SK-N-SH (cell line): ENCODE results near the gene HAGHL. TPM values are rescaled to one million over a fixed set of nuclear protein-coding genes. Genes with fewer than 3 reads are reported as not detected.

Experiments
- CTCF ChIA-PET: fragments of 300-600, 350-600 bp; formaldehyde crosslinking; extraction: SDS; loops from one replicate; lab custom pipeline; 2021; lab: Yijun Ruan, JAX
- POLR2A ChIA-PET: fragments of 350-600 bp; sonication (Branson Sonifier 250); formaldehyde crosslinking; extraction: SDS; loops from one replicate; lab custom pipeline; 2020; ENCODE audit warnings: antibody characterized with exemption, inconsistent platforms; lab: Yijun Ruan, JAX
- DNase-seq: peaks from one replicate; pipeline ENCODE4 v3.0.0; 2012
- H2AFZ ChIP-seq: fragments of 200-600 bp; sonication (generic); 2 replicates; pipeline ENCODE4 v1.8.1; 2016; ENCODE audit warnings: antibody characterized with exemption, mild to moderate bottlenecking, low read depth
- H3F3A ChIP-seq: fragments of 200-600 bp; sonication (generic); replicated peaks from 2 replicates; pipeline ENCODE3; 2016; ENCODE audit warnings: antibody characterized with exemption, mild to moderate bottlenecking; ENCODE audit not compliant: insufficient read depth
- H3K27ac ChIP-seq, 2 experiments: fragments of 200-500 bp in 1 of 2; fragments of 200-600 bp in 1 of 2; sonication (Bioruptor generic) in 1 of 2; sonication (generic), shearing (Covaris generic) in 1 of 2; 2 replicates each; pipeline versions ENCODE4 v1.5.1 to v1.6.1; 2014 to 2016; ENCODE audit warnings: low read depth in 2 of 2, inconsistent platforms in 1 of 2, low read length in 1 of 2, mild to moderate bottlenecking in 1 of 2, mixed read lengths in 1 of 2
- H3K27me3 ChIP-seq: fragments of 200-600 bp; sonication (generic), shearing (Covaris generic); 2 replicates; pipeline ENCODE4 v1.6.1; 2016; ENCODE audit warnings: mixed run types; ENCODE audit not compliant: insufficient read depth
- H3K36me3 ChIP-seq, 2 experiments: fragments of 200-500 bp in 1 of 2; fragments of 200-600 bp in 1 of 2; sonication (Bioruptor generic) in 1 of 2; sonication (generic) in 1 of 2; replicated peaks in 1 of 2; 2 replicates each; pipeline versions ENCODE3 to v1.5.1; 2014 to 2016; ENCODE audit warnings: low read length in 1 of 2, mild to moderate bottlenecking in 1 of 2; ENCODE audit not compliant: insufficient read depth in 2 of 2, control insufficient read depth in 1 of 2
- H3K4me1 ChIP-seq, 2 experiments: fragments of 200-500 bp in 1 of 2; fragments of 200-600 bp in 1 of 2; sonication (Bioruptor generic) in 1 of 2; sonication (generic), shearing (Covaris generic) in 1 of 2; 2 replicates each; pipeline versions ENCODE4 v1.5.1 to v1.6.1; 2014 to 2016; ENCODE audit warnings: low read depth in 1 of 2, low read length in 1 of 2, mixed run types in 1 of 2; ENCODE audit not compliant: insufficient read depth in 2 of 2, control insufficient read depth in 1 of 2
- H3K4me2 ChIP-seq: fragments of 200-600 bp; sonication (generic), shearing (Covaris generic); 2 replicates; pipeline ENCODE4 v1.6.1; 2017; ENCODE audit warnings: mixed run types
- H3K4me3 ChIP-seq, 2 experiments: fragments of 200-500 bp in 1 of 2; fragments of 200-600 bp in 1 of 2; sonication (Bioruptor generic) in 1 of 2; sonication (generic), shearing (Covaris generic) in 1 of 2; 2 replicates each; pipeline versions ENCODE4 v1.5.1 to v1.8.1; 2014 to 2016; ENCODE audit warnings: low read depth in 2 of 2, inconsistent platforms in 1 of 2, low read length in 1 of 2, mild to moderate bottlenecking in 1 of 2, mixed read lengths in 1 of 2, moderate library complexity in 1 of 2
- H3K79me2 ChIP-seq: fragments of 200-600 bp; sonication (generic); 2 replicates; pipeline ENCODE4 v1.8.1; 2017; ENCODE audit warnings: mild to moderate bottlenecking; ENCODE audit not compliant: insufficient read depth
- H3K9ac ChIP-seq: fragments of 200-600 bp; sonication (generic); 2 replicates; pipeline ENCODE4 v1.6.1; 2017; ENCODE audit warnings: mixed run types
- H3K9me2 ChIP-seq: fragments of 200-600 bp; sonication (generic); 2 replicates; pipeline ENCODE4 v1.6.1; 2017; ENCODE audit warnings: mixed run types
- H3K9me3 ChIP-seq: fragments of 200-600 bp; sonication (generic); 2 replicates; pipeline ENCODE4 v1.6.1; 2017; ENCODE audit warnings: mixed run types, mild to moderate bottlenecking, moderate library complexity
- H4K20me1 ChIP-seq: fragments of 200-600 bp; sonication (generic); 2 replicates; pipeline ENCODE4 v1.6.1; 2017; ENCODE audit warnings: mild to moderate bottlenecking, mixed run types; ENCODE audit not compliant: insufficient read depth
- FOXJ3 ChIP-seq: sonication (generic); formaldehyde crosslinking; IDR thresholded peaks from 2 replicates; pipeline ENCODE4 v1.5.1; 2020; ENCODE audit warnings: mild to moderate bottlenecking, missing genetic modification reagents
- MAX ChIP-seq: IDR thresholded peaks from 2 replicates; pipeline ENCODE4 v1.4.0; 2012; ENCODE audit warnings: low read depth
- POLR2AphosphoS5 ChIP-seq: IDR thresholded peaks from 2 replicates; pipeline ENCODE4 v1.6.1; 2012; ENCODE audit warnings: low read depth, low read length
- RCOR1 ChIP-seq: fragments of 150-350 bp; IDR thresholded peaks from 2 replicates; pipeline ENCODE4 v1.6.1; 2017; ENCODE audit warnings: antibody characterized with exemption, low read length
- SMC3 ChIP-seq: IDR thresholded peaks from 2 replicates; pipeline ENCODE4 v1.6.1; 2012; ENCODE audit warnings: low read depth, low read length, improper control_type of control experiment
- TAF1 ChIP-seq: IDR thresholded peaks from 2 replicates; pipeline ENCODE4 v1.6.1; 2012; ENCODE audit warnings: low read depth, mild to moderate bottlenecking, low read length, moderate library complexity, borderline replicate concordance
- TEAD4 ChIP-seq: IDR thresholded peaks from 2 replicates; pipeline ENCODE4 v1.4.0; 2012; ENCODE audit warnings: mild to moderate bottlenecking, borderline replicate concordance; ENCODE audit not compliant: insufficient read depth
- USF1 ChIP-seq: IDR thresholded peaks from 2 replicates; pipeline ENCODE4 v1.4.0; 2012; ENCODE audit warnings: low read depth, borderline replicate concordance
- WGBS: methylation state at CpG from one replicate; pipeline ENCODE4 v1.1.6; 2017; ENCODE audit warnings: low lambda C conversion rate; 5-methylcytosine and 5-hydroxymethylcytosine counted together
- polyA plus RNA-seq, 3 experiments: library from polyadenylated mRNA; depleted of rRNA; stranded (reverse); fragments of >200 nt; gene quantifications; 2 replicates each; pipeline ENCODE4 v1.2.3, GENCODE V29; 2012
- TF ChIP-seq, protein P1 (sequence below): IDR thresholded peaks from 2 replicates; pipeline ENCODE4 v1.6.1; 2012; ENCODE audit warnings: mild to moderate bottlenecking, low read depth, low read length, moderate library complexity
- TF ChIP-seq, protein P2 (sequence below): IDR thresholded peaks from 2 replicates; pipeline ENCODE4; 2012

Gene HAGHL
- polyA plus RNA-seq, 1 of the 3 experiments (the other 2 are of a cell fraction) = 65.5 TPM

- H3K27ac ChIP-seq = peak overlapping the region in 1 of 2 experiments; percentile 84; a peak in 2 of 4 replicates
- ChIA-PET POLR2A (interaction anchor here (1.0 to 1.5 kb wide), 2 partner anchors 18 to 23 kb away, joined by 4 to 5 read pairs; no protein-coding TSS in a partner anchor), CTCF (interaction anchor here (1.4 to 20.3 kb wide), 3 partner anchors 13 to 58 kb away, joined by 10 to 358 read pairs (median 11); partner anchors contain the start of genes ANTKMT, CIAO3, FBXL16 and METRN)
- DNase-seq = peak; percentile 64
- H3K4me1 ChIP-seq = peaks cover 0 to 18% of the 10 kb centered on the region in 2 experiments; a peak in 1 of 4 replicates
- H3K36me3 ChIP-seq = peaks cover 0 to 5% of the 10 kb centered on the region in 2 experiments
- no peak overlapping the region for H2AFZ ChIP-seq
- peak overlapping the region; percentile 69 for H3K9ac ChIP-seq
- TF ChIP-seq TAF1 (peak; percentile 30; the same call in 1 of the 2 replicates), MAX (0 out of 2 replicates have a peak, but pooled peaks have one; percentile 13), SMC3 (no peak)
- TF ChIP-seq, protein P1, sequence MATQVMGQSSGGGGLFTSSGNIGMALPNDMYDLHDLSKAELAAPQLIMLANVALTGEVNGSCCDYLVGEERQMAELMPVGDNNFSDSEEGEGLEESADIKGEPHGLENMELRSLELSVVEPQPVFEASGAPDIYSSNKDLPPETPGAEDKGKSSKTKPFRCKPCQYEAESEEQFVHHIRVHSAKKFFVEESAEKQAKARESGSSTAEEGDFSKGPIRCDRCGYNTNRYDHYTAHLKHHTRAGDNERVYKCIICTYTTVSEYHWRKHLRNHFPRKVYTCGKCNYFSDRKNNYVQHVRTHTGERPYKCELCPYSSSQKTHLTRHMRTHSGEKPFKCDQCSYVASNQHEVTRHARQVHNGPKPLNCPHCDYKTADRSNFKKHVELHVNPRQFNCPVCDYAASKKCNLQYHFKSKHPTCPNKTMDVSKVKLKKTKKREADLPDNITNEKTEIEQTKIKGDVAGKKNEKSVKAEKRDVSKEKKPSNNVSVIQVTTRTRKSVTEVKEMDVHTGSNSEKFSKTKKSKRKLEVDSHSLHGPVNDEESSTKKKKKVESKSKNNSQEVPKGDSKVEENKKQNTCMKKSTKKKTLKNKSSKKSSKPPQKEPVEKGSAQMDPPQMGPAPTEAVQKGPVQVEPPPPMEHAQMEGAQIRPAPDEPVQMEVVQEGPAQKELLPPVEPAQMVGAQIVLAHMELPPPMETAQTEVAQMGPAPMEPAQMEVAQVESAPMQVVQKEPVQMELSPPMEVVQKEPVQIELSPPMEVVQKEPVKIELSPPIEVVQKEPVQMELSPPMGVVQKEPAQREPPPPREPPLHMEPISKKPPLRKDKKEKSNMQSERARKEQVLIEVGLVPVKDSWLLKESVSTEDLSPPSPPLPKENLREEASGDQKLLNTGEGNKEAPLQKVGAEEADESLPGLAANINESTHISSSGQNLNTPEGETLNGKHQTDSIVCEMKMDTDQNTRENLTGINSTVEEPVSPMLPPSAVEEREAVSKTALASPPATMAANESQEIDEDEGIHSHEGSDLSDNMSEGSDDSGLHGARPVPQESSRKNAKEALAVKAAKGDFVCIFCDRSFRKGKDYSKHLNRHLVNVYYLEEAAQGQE = no peak
- no peaks in the 10 kb centered on the region for H3K9me3 ChIP-seq
- WGBS = 0% methylated on average over 5 of the region's 61 CpGs
- 0 out of 2 replicates have a peak, but pooled peaks cover 7% of the 10 kb centered on the region for H4K20me1 ChIP-seq
- H3K9me2 ChIP-seq = no peaks in the 10 kb centered on the region
- no peaks in the 10 kb centered on the region for H3K79me2 ChIP-seq
- H3K4me2 ChIP-seq = peak overlapping the region; percentile 99
- H3K27me3 ChIP-seq = no peaks in the 10 kb centered on the region
- H3F3A ChIP-seq = peaks cover 17% of the 10 kb centered on the region
- H3K4me3 ChIP-seq = peak overlapping the region; percentile 78 to 82
These were observed 528 bp downstream of the HAGHL start for GRCh38 chr16:727291-727977.

- Histone ChIP-seq H3K9me2 (no peaks in the 10 kb centered on the region), H3K36me3 (peaks cover 0 to 7% of the 10 kb centered on the region in 2 experiments), H3K4me2 (peak overlapping the region; percentile 99), H3K27me3 (no peaks in the 10 kb centered on the region), H4K20me1 (0 out of 2 replicates have a peak, but pooled peaks cover 2% of the 10 kb centered on the region), H3F3A (peaks cover 17% of the 10 kb centered on the region), H3K4me3 (peak overlapping the region; percentile 29 to 78; a peak in 3 of 4 replicates), H3K9ac (no peak overlapping the region), H3K4me1 (peaks cover 0 to 14% of the 10 kb centered on the region in 2 experiments; a peak in 1 of 4 replicates), H3K9me3 (no peaks in the 10 kb centered on the region), H3K27ac (peak overlapping the region in 1 of 2 experiments; percentile 89; a peak in 2 of 4 replicates), H2AFZ (no peak overlapping the region), H3K79me2 (no peaks in the 10 kb centered on the region)
- POLR2A ChIA-PET = interaction anchor here (0.5 to 3.0 kb wide), 6 partner anchors 8 to 79 kb away, joined by 3 to 16 read pairs (median 4); partner anchors contain the start of genes METRN and WDR90
- 0% methylated on average over 16 of the region's 80 CpGs for WGBS
- CTCF ChIA-PET = interaction anchor here (1.2 to 20.3 kb wide), 3 partner anchors 12 to 58 kb away, joined by 3 to 358 read pairs (median 11); partner anchors contain the start of genes ANTKMT, CIAO3, FBXL16 and METRN
- peak; percentile 96 for DNase-seq
- TF ChIP-seq POLR2AphosphoS5 (peak; percentile 58; the same call in 1 of the 2 replicates), TEAD4 (0 out of 2 replicates have a peak, but pooled peaks have one; percentile 33), FOXJ3 (CRISPR knock-in tag) (no peak), RCOR1 (no peak), USF1 (0 out of 2 replicates have a peak, but pooled peaks have one; percentile 5)
- TF ChIP-seq, protein P2, sequence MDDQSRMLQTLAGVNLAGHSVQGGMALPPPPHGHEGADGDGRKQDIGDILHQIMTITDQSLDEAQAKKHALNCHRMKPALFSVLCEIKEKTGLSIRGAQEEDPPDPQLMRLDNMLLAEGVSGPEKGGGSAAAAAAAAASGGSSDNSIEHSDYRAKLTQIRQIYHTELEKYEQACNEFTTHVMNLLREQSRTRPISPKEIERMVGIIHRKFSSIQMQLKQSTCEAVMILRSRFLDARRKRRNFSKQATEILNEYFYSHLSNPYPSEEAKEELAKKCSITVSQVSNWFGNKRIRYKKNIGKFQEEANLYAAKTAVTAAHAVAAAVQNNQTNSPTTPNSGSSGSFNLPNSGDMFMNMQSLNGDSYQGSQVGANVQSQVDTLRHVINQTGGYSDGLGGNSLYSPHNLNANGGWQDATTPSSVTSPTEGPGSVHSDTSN = peak; percentile 9; the same call in 1 of the 2 replicates
- TF ChIP-seq, protein P1 = no peak
These were observed 1.4 kb downstream of the HAGHL start for GRCh38 chr16:728131-728889.
